Stimulated activated CD4-positive, alpha-beta T cell treated with anti-CD3 and anti-CD28 coated beads, Interleukin-4, amount 100 ng/mL, for 24 hours (primary cell): ENCODE measurements around the gene RNPS1.

Source experiments
- DNase-seq: peaks from one replicate; pipeline ENCODE4 v3.0.0-alpha.2; 2020

Gene RNPS1

GRCh38 chr16:2233872-2234812, 33.8 kb downstream of the RNPS1 start:
- DNase-seq, result no peak

- DNase-seq, result no peak
Measured at GRCh38 chr16:2233046-2233775, 34.7 kb downstream of the RNPS1 start.

- DNase-seq, result no peak
Measured at GRCh38 chr16:2232094-2232990, 35.6 kb downstream of the RNPS1 start.

- no peak for DNase-seq
Measured at GRCh38 chr16:2231016-2231931, 36.7 kb downstream of the RNPS1 start.

- no peak for DNase-seq
Measured at GRCh38 chr16:2230376-2230775, 37.5 kb downstream of the RNPS1 start.

- no peak for DNase-seq
Measured at GRCh38 chr16:2229632-2230250, 38.2 kb downstream of the RNPS1 start.

GRCh38 chr16:2229091-2229490, 38.8 kb downstream of the RNPS1 start:
- DNase-seq, result no peak

GRCh38 chr16:2228161-2228824, 39.6 kb downstream of the RNPS1 start:
- DNase-seq, result no peak

- no peak for DNase-seq
Measured at GRCh38 chr16:2226918-2227317, 41.0 kb downstream of the RNPS1 start.

- no peak for DNase-seq
Measured at GRCh38 chr16:2226245-2226793, 41.6 kb downstream of the RNPS1 start.

- DNase-seq, result peak; percentile 29
Measured at GRCh38 chr16:2223942-2224486, 43.9 kb downstream of the RNPS1 start.

- DNase-seq, result peak; percentile 100
Measured at GRCh38 chr16:2223221-2223941, 44.5 kb downstream of the RNPS1 start, which contains the start of gene E4F1. E4F1 (plus strand) TSS chr16:2223591; CDS start chr16:2223614, 23 bp downstream.

GRCh38 chr16:2216330-2216729, 51.6 kb downstream of the RNPS1 start:
- no peak for DNase-seq

- DNase-seq, result no peak
Measured at GRCh38 chr16:2214719-2214968, 53.3 kb downstream of the RNPS1 start, which contains the start of gene PGP. PGP (minus strand) TSS chr16:2214840; CDS start chr16:2214777, 63 bp downstream.

- DNase-seq, result no peak
Measured at GRCh38 chr16:2213817-2214718, 53.9 kb downstream of the RNPS1 start.

GRCh38 chr16:2212362-2213324, 55.3 kb downstream of the RNPS1 start:
- no peak for DNase-seq

- no peak for DNase-seq
Measured at GRCh38 chr16:2211923-2212347, 56.0 kb downstream of the RNPS1 start.
